Chondrocyte (in vitro differentiated cells): ENCODE results near the gene FGFBP2. TPM values are rescaled to one million over a fixed set of nuclear protein-coding genes. Genes with fewer than 3 reads are reported as not detected.

Experiments
- DNase-seq: peaks from one replicate; pipeline ENCODE4 v3.0.0; 2021; ENCODE audit warnings: mixed read lengths, low spot score
- H3K27ac Mint-ChIP-seq: one replicate; pipeline ENCODE4 v1.8.0; 2021; ENCODE audit warnings: mild to moderate bottlenecking, moderate library complexity, mixed read lengths; ENCODE audit not compliant: unreplicated experiment
- H3K27me3 Mint-ChIP-seq: 2 replicates; pipeline ENCODE4 v1.8.0; 2021; ENCODE audit warnings: low read depth, mixed read lengths
- H3K36me3 Mint-ChIP-seq: 2 replicates; pipeline ENCODE4 v1.8.0; 2021; ENCODE audit warnings: low read depth, mixed read lengths
- H3K4me1 Mint-ChIP-seq: 2 replicates; pipeline ENCODE4 v1.8.0; 2021; ENCODE audit warnings: low read depth, mild to moderate bottlenecking, mixed read lengths
- H3K4me3 Mint-ChIP-seq: one replicate; pipeline ENCODE4 v1.8.0; 2021; ENCODE audit warnings: mild to moderate bottlenecking, moderate library complexity, mixed read lengths; ENCODE audit not compliant: unreplicated experiment
- H3K9me3 Mint-ChIP-seq: 2 replicates; pipeline ENCODE4 v1.8.0; 2021; ENCODE audit warnings: low read depth, mixed read lengths
- total RNA-seq: library from RNA; stranded (reverse); gene quantifications from 3 replicates; pipeline ENCODE4 v1.2.1, GENCODE V29; 2021
- TF ChIP-seq, protein P1 (sequence below): fragments of 200-600 bp; sonication (generic); IDR thresholded peaks from 2 replicates; pipeline ENCODE4 v1.5.0; 2021; ENCODE audit warnings: antibody characterized with exemption, mild to moderate bottlenecking, moderate library complexity

The FGFBP2 gene
- total RNA-seq, 1 donor from 2014 or later: not detected

DNA sequence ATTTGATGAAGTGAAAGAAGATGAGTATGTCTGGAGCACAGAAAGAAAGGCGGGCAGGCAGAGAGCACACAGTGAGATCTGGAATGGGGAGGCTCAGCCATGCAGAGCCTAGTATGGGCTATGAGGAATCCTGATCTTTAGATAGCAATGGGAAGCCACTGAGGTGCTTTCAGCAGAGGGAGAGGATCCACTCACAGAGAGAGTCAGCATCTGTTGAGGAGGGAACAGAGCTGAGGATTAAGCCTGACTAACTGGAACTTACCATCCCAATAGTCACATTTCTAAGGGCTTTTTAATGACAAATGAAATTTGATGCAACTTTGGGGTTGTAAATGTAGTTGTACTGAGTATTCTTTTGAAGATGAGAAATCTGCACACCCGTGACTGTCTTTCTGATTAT, 20.6 kb upstream of the FGFBP2 start:
- H3K27me3 Mint-ChIP-seq: no peaks in the 10 kb centered on the region
- H3K9me3 Mint-ChIP-seq: no peaks in the 10 kb centered on the region
- DNase-seq: no peak
- H3K36me3 Mint-ChIP-seq: no peaks in the 10 kb centered on the region
- TF ChIP-seq, protein P1, sequence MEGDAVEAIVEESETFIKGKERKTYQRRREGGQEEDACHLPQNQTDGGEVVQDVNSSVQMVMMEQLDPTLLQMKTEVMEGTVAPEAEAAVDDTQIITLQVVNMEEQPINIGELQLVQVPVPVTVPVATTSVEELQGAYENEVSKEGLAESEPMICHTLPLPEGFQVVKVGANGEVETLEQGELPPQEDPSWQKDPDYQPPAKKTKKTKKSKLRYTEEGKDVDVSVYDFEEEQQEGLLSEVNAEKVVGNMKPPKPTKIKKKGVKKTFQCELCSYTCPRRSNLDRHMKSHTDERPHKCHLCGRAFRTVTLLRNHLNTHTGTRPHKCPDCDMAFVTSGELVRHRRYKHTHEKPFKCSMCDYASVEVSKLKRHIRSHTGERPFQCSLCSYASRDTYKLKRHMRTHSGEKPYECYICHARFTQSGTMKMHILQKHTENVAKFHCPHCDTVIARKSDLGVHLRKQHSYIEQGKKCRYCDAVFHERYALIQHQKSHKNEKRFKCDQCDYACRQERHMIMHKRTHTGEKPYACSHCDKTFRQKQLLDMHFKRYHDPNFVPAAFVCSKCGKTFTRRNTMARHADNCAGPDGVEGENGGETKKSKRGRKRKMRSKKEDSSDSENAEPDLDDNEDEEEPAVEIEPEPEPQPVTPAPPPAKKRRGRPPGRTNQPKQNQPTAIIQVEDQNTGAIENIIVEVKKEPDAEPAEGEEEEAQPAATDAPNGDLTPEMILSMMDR: no peak
- no peak overlapping the region for H3K4me3 Mint-ChIP-seq
- H3K4me1 Mint-ChIP-seq: peaks cover 13% of the 10 kb centered on the region
- peak overlapping the region; percentile 38 for H3K27ac Mint-ChIP-seq

DNA sequence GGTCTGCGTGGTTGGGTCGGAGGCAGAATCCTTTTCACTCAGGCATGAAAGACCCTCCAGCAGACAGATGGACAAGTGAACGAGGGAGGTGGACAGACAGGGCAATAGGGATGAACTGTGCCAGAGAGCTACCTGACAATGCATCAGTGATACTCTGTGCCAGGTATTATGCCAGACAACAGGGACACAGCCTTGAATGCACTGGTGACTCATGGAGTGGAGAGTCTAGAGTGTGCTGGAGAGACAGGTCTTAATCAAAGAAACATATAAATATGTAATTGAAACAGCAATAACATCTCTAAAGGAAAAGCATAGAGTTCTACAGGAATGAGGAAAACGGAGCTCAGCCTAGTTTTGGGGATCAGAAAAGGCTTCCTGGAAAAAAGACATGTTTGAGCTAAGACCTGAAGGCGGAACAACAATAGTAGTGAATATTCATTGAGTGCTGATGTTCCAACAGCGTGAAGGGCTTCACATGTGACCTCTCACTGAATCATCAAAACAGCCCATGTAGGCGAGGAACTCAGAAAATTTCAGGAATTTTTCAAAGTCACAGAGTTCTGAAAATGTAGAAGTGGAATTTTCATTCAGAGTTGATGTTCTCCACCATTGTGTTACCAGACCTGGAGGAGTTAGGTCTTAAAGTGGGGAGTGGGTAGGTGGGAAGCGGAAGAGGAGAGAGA, 20.0 kb upstream of the FGFBP2 start:
- Mint-ChIP-seq H3K27ac (peak overlapping the region; percentile 38), H3K36me3 (no peaks in the 10 kb centered on the region), H3K4me1 (peaks cover 13% of the 10 kb centered on the region)

DNA sequence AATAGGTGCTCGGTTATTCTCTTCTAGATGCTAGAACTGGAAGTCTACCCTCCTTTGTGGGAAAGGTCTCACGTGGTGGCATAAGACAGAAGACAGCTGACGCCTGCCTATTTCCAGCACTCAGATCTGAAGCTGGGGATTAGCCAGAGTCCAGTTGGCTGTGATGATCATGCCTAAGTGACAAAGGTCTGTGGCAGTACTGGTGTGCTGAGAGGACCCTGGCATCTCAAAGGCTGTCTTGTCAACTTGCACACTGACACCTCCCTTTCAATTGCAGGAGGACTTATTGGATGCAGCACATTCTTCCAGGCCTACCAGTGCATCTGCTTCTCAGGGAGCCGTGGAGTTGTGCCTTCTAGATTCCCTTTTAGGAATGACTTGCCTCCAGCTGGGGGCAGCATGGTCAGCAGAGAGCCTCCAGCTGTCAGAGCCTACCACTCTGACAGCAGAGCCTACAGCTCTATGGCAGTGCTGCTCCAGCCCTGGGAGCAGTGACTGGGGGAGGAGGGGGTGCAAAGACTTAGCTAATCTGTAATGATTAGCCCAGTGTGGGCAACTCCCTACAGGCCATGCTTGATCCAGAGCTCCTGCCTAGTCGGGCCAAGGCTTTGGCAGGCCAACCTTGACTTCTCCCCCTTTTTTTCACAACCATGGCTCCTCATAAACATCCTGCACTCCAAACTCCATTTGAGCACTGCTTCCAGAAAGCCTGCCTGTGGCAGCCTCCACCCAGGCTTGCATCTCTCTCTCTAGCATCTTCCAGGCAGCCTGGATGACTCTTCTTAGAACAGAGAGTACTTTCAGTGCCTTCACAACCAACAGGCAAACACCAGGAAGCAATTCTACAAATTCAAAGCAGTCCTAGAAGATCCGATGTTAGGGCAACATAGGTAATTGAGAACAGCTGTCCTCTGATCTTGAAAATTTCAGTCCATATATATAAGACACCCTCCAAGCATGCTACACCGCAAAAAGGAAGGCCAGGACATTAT, 13.8 kb upstream of the FGFBP2 start:
- Mint-ChIP-seq H3K27ac (no peak overlapping the region), H3K4me3 (no peak overlapping the region), H3K36me3 (no peaks in the 10 kb centered on the region), H3K9me3 (no peaks in the 10 kb centered on the region), H3K27me3 (peaks cover 3% of the 10 kb centered on the region), H3K4me1 (no peaks in the 10 kb centered on the region)
- TF ChIP-seq, protein P1: peak; percentile 19
- DNase-seq: no peak

More for the DNA sequence above, 20.0 kb upstream of the FGFBP2 start:
- H3K9me3 Mint-ChIP-seq: no peaks in the 10 kb centered on the region
- H3K4me3 Mint-ChIP-seq: no peak overlapping the region
- TF ChIP-seq, protein P1: no peak
- DNase-seq: no peak
- no peaks in the 10 kb centered on the region for H3K27me3 Mint-ChIP-seq

DNA sequence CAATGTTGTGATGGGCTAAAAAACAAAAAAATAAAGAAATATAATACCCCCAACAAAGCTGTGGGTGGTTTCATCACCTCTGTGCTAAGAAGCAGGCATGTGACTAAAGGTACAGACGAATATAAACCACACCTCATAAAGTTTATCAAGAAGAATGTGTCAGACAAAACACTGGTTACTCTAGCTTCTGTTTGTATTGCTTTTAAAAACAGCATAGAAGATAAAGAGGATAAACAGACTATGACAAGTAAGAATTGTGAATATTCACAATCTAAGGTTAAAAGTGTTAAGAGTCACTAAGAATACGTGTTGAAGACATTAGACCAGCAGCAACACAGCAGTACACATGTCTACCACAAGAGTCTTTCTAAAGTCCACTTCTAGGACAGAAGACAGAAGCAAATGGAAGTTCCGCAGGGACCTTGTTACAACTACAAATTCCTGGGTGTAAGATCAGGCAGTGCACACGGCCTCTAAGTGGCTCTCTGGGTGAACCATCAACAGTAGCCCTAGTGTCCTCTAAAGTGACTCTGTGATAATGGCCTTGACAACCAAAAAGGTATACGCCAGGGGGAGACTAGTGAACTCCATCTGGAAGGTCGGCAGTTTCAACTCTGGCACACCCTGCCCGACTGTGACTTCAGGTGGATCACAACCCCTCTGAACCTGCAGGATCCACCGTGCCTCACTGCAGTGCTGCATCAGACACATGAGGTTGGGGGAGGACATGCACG, 8.3 kb upstream of the FGFBP2 start:
- Mint-ChIP-seq H3K27me3 (peaks cover 11% of the 10 kb centered on the region), H3K4me3 (no peak overlapping the region), H3K9me3 (peaks cover 6% of the 10 kb centered on the region), H3K27ac (no peak overlapping the region), H3K4me1 (no peaks in the 10 kb centered on the region), H3K36me3 (peaks cover 2% of the 10 kb centered on the region)
- DNase-seq: no peak
- TF ChIP-seq, protein P1: no peak
